OCI-LY7 (cell line): ENCODE measurements around the gene PMS1. TPM values are rescaled to one million over a fixed set of nuclear protein-coding genes. Genes with fewer than 3 reads are reported as not detected.
"Not testable (repeated sequence)": the region's sequence is repeated elsewhere in the genome, so short reads cannot be mapped to it uniquely, and the experiment has no call there.

ENCODE experiments used
- BruUV-seq: library from RNA; stranded (reverse); fragments of 400-500 nt; replicated peaks from 2 replicates; lab custom pipeline; 2021; lab: Mats Ljungman, UMichigan
- CTCF ChIA-PET: fragments of 300-600 bp; sonication (Branson Sonifier 250); formaldehyde crosslinking; loops from one replicate; lab custom pipeline; 2022; ENCODE audit warnings: antibody characterized with exemption; ENCODE audit not compliant: unreplicated experiment; lab: Charles Lee
- POLR2A ChIA-PET: fragments of 300-600 bp; sonication (Branson Sonifier 250); formaldehyde crosslinking; loops from one replicate; lab custom pipeline; 2022; ENCODE audit warnings: antibody characterized with exemption; lab: Charles Lee
- DNase-seq: peaks from one replicate; pipeline ENCODE4 v3.0.0-alpha.2; 2015; ENCODE audit warnings: low spot score
- H2AFZ ChIP-seq: fragments of 200-600 bp; sonication (generic), shearing (Covaris generic); 2 replicates; pipeline ENCODE4 v1.6.1; 2014; ENCODE audit warnings: mild to moderate bottlenecking, antibody characterized with exemption, low read length, moderate library complexity
- H3K27ac ChIP-seq: fragments of 200-600 bp; sonication (generic); 2 replicates; pipeline ENCODE4 v1.5.1; 2014; ENCODE audit warnings: mixed run types, low read depth, mild to moderate bottlenecking, moderate library complexity, low read length, inconsistent platforms; ENCODE audit not compliant: poor library complexity, severe bottlenecking
- H3K36me3 ChIP-seq: fragments of 200-600 bp; sonication (generic); 2 replicates; pipeline ENCODE4 v1.6.1; 2014; ENCODE audit warnings: mild to moderate bottlenecking, antibody characterized with exemption, low read length, moderate library complexity, mixed read lengths; ENCODE audit not compliant: insufficient read depth
- H3K4me1 ChIP-seq: fragments of 200-600 bp; sonication (generic); 2 replicates; pipeline ENCODE4 v1.5.1; 2014; ENCODE audit warnings: mild to moderate bottlenecking, low read length; ENCODE audit not compliant: insufficient read depth, poor library complexity, severe bottlenecking
- H3K4me2 ChIP-seq: fragments of 200-600 bp; sonication (generic); 2 replicates; pipeline ENCODE4 v1.6.1; 2014; ENCODE audit warnings: mild to moderate bottlenecking, low read length
- H3K4me3 ChIP-seq: fragments of 200-600 bp; sonication (generic); 2 replicates; pipeline ENCODE4 v1.5.1; 2014; ENCODE audit warnings: mild to moderate bottlenecking, low read depth, low read length; ENCODE audit not compliant: poor library complexity, severe bottlenecking
- H3K79me2 ChIP-seq: fragments of 200-600 bp; sonication (generic); 2 replicates; pipeline ENCODE4 v1.6.1; 2016; ENCODE audit warnings: low read depth, mild to moderate bottlenecking, low read length, moderate library complexity, mixed read lengths; ENCODE audit not compliant: insufficient read depth
- H3K9me2 ChIP-seq: fragments of 200-600 bp; sonication (generic); 2 replicates; pipeline ENCODE4 v1.6.1; 2016; ENCODE audit warnings: mild to moderate bottlenecking, low read length, mixed read lengths; ENCODE audit not compliant: insufficient read depth
- H3K9me3 ChIP-seq: fragments of 200-600 bp; sonication (generic); 2 replicates; pipeline ENCODE4 v1.6.1; 2014; ENCODE audit warnings: mild to moderate bottlenecking, mixed run types, low read length, mixed read lengths
- H4K20me1 ChIP-seq: fragments of 200-600 bp; sonication (generic); 2 replicates; pipeline ENCODE4 v1.6.1; 2014; ENCODE audit warnings: mild to moderate bottlenecking, antibody characterized with exemption, low read length, moderate library complexity, mixed read lengths; ENCODE audit not compliant: insufficient read depth
- CTCF ChIP-seq: fragments of 200-600 bp; sonication (generic); conservative IDR thresholded peaks from 2 replicates; pipeline ENCODE4 v1.5.1; 2014; ENCODE audit warnings: mild to moderate bottlenecking, antibody characterized with exemption, low read length, moderate library complexity, mixed read lengths
- EZH2phosphoT487 ChIP-seq: fragments of 200-600 bp; sonication (generic); IDR thresholded peaks from 2 replicates; pipeline ENCODE4 v1.6.1; 2018; ENCODE audit warnings: low read depth, borderline replicate concordance, mild to moderate bottlenecking, mixed run types, antibody characterized with exemption, low read length, moderate library complexity, mixed read lengths
- intact Hi-C: fragments of 100-400 bp; cut with micrococcal nuclease; formaldehyde crosslinking; loops from one replicate; pipeline ENCODE4 v1.10.0; 2022; ENCODE audit not compliant: unreplicated experiment
- total RNA-seq, 2 experiments: library from RNA; depleted of rRNA in 1 of 2; stranded (reverse); fragments of >200 nt in 1 of 2; shearing (Covaris generic) in 1 of 2; gene quantifications; 2 replicates each; pipeline ENCODE4 v1.2.3, GENCODE V29; 2014 to 2022

PMS1 gene
- total RNA-seq, 2 experiments from 2014 or later = 31.2 to 72.2 TPM

GRCh38 chr2:189880429-189880828 lies 96.2 kb downstream of the PMS1 start:
- CTCF ChIA-PET = no interaction called here
- no peak overlapping the region for H2AFZ ChIP-seq
- H3K9me3 ChIP-seq = no peaks in the 10 kb centered on the region
- TF ChIP-seq CTCF (no peak), EZH2phosphoT487 (no peak)
- H3K4me3 ChIP-seq = no peak overlapping the region
- H3K4me2 ChIP-seq = no peak overlapping the region
- intact Hi-C loops = no loop called here
- DNase-seq = no peak
- H4K20me1 ChIP-seq = no peaks in the 10 kb centered on the region
- H3K4me1 ChIP-seq = no peaks in the 10 kb centered on the region
- no peaks in the 10 kb centered on the region for H3K79me2 ChIP-seq
- no peaks in the 10 kb centered on the region for H3K9me2 ChIP-seq
- no peak overlapping the region for H3K27ac ChIP-seq
- peaks cover 9% of the 10 kb centered on the region for H3K36me3 ChIP-seq
- BruUV-seq = no TSS peak
- POLR2A ChIA-PET = interaction anchor here (0.7 to 1.3 kb wide), 2 partner anchors 11 to 1857 kb away, joined by 3 to 5 read pairs; no protein-coding TSS in a partner anchor

- no peak overlapping the region for H3K4me3 ChIP-seq
- H3K79me2 ChIP-seq = no peaks in the 10 kb centered on the region
- no peak for DNase-seq
- H3K36me3 ChIP-seq = peaks cover 6% of the 10 kb centered on the region
- no TSS peak for BruUV-seq
- intact Hi-C loops = no loop called here
- no peak overlapping the region for H3K27ac ChIP-seq
- H2AFZ ChIP-seq = no peak overlapping the region
- no peaks in the 10 kb centered on the region for H3K9me2 ChIP-seq
- no peaks in the 10 kb centered on the region for H3K9me3 ChIP-seq
- H3K4me2 ChIP-seq = no peak overlapping the region
- TF ChIP-seq CTCF = no peak
- TF ChIP-seq EZH2phosphoT487 = no peak
- ChIA-PET POLR2A (interaction anchor here (0.7 to 1.3 kb wide), 4 partner anchors 12 to 41 kb away, joined by 3 to 5 read pairs (median 3); no protein-coding TSS in a partner anchor), CTCF (no interaction called here)
- no peaks in the 10 kb centered on the region for H3K4me1 ChIP-seq
- no peaks in the 10 kb centered on the region for H4K20me1 ChIP-seq
Observed at GRCh38 chr2:189880832-189881492, 96.7 kb downstream of the PMS1 start.

GRCh38 chr2:189885368-189885767 lies 101.1 kb downstream of the PMS1 start:
- Histone ChIP-seq H3K4me2 (no peak overlapping the region), H3K9me3 (no peaks in the 10 kb centered on the region), H3K27ac (no peak overlapping the region), H3K79me2 (no peaks in the 10 kb centered on the region), H4K20me1 (no peaks in the 10 kb centered on the region), H3K36me3 (no peaks in the 10 kb centered on the region), H2AFZ (no peak overlapping the region), H3K4me1 (no peaks in the 10 kb centered on the region), H3K4me3 (no peak overlapping the region), H3K9me2 (no peaks in the 10 kb centered on the region)
- ChIA-PET POLR2A (no interaction called here), CTCF (no interaction called here)
- intact Hi-C loops = no loop called here
- no peak for DNase-seq
- TF ChIP-seq EZH2phosphoT487 (no peak), CTCF (no peak)
- no TSS peak for BruUV-seq

DNA sequence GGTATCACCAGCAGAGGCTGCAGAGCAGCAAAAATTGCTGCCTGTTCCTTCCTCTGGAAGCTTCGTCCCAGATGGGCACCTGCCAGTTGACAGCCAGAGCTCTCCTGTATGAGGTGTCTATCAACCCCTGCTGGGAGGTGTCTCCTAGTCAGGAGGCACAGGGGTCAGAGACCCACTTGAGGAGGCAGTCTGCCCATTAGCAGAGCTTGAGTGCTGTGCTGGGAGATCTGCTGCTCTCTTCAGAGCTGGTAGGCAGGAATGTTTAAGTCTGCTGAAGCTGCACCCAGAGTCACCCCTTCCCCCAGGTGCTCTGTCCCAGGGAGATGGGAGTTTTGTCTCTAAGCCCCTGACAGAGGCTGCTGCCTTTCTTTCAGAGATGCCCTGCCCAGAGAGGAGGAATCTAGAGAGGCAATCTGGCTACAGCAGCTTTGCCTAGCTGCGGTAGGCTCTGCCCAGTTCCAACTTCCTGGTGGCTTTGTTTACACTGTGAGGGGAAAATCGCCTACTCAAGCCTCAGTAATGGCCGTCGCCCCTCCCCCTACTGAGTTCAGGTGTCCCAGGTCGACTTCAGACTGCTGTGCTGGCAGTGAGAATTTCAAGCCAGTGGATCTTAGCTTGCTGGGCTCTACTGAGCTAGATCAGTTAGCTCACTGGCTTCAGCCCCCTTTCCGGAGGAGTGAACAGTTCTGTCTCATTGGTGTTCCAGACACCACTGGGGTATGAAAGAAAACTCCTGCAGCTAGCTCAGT lies 108.5 kb downstream of the PMS1 start:
- H3K4me3 ChIP-seq, POLR2A ChIA-PET, CTCF ChIA-PET, H3K9me3 ChIP-seq, H4K20me1 ChIP-seq, H3K9me2 ChIP-seq, intact Hi-C loops, H2AFZ ChIP-seq, H3K4me1 ChIP-seq, H3K4me2 ChIP-seq, BruUV-seq, H3K36me3 ChIP-seq, H3K79me2 ChIP-seq, H3K27ac ChIP-seq, DNase-seq: not testable (repeated sequence)
